Measurements from ENCODE around the gene MUC6. TPM values are rescaled to one million over a fixed set of nuclear protein-coding genes. Genes with fewer than 3 reads are reported as not detected.
"Not testable (repeated sequence)": the region's sequence is repeated elsewhere in the genome, so short reads cannot be mapped to it uniquely, and the experiment has no call there.

The MUC6 gene
- total RNA-seq, 1 donor, result under 0.01 TPM

DNA sequence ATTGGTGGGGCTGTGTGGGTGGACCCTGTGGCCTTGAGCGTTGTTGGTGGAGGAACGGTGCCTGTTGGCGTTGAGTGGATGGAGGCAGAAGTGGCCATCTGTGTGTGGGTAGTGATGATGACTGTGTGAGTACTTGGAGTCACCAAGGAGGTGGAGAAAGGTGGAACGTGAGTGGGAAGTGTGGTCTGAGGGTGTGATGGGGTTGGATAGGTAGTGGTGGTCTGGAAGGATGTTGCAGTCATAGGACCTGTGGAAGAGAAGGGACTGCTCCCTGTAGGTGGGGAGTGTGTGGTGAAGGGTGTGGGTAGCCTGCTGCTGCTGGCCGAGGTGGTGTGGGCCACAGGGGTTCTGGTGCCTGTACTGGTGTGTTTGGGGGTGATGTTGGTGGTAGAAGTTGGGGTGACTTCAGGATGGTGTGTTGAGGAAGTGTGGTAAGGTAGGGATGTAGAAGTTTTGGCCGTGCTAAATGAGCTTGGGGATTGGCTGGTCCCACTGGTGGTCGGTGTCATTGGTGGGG lies 19.9 kb downstream of the MUC6 start:
- H3K4me3 ChIP-seq (ENCODE audit: low read length); H3K9me3 ChIP-seq (ENCODE audit: low read depth, low read length); H3K27me3 ChIP-seq (ENCODE audit: insufficient read depth, low read length); H3K4me1 ChIP-seq (ENCODE audit: insufficient read depth, low read length): not testable (repeated sequence)

DNA sequence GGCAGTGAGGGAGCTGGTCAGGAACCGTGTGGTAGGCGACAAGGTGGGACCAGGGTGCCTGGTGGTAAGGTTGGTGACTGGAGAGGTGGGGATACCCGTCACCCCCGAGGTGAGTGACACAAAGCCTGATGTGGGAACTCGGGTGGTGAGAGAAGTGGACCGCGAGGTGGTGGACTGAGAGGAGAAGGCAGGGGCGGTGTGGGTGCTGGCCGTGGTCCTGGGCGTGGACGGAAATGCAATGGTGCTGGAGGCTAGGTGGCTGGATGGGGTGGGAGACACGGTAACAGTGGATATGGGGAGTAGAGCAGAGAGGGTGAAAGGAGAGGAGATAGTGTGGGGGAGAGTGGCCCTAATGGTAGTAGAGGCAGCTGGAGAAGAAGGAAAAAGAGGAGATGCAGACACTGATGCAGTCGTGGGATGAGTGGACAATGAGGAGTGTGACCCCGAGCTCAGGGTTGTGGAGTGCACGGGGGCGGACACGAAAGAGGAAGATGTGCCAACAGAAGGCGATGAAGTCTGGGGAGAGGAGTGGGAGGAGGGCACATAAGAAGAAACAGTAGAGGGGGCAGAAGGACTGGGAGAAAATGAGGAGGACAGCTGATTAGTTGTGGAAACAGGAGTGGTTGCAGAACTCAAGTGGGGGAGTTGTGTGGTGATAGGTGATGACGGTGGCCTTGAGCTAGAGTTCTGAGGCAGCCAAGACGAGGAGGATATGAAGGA lies 20.5 kb downstream of the MUC6 start:
- no peak overlapping the region for H3K4me3 ChIP-seq (ENCODE audit: low read length)
- no peaks in the 10 kb centered on the region for H3K4me1 ChIP-seq (ENCODE audit: insufficient read depth, low read length)
- no peaks in the 10 kb centered on the region for H3K27me3 ChIP-seq (ENCODE audit: insufficient read depth, low read length)
- no peaks in the 10 kb centered on the region for H3K9me3 ChIP-seq (ENCODE audit: low read depth, low read length)

DNA sequence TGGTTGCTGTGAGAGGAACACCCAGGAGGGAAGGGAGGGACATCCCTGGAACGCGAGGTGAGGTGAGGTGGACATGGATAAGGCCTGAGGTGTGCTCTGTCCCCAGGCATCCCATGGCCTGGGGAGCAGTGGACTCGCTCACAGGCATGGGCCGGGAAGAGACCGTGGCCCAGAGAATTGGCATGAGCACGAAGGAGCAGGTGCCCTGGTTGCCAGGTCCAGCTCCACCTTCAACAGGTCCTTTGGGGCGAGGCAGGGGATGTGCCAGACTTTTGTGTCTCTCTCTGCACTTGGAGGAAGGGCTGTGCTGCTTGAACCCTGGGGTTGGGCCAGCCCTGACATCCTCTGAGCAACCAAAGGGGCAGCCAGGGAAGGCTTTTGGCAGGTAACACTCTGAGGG lies 21.5 kb downstream of the MUC6 start:
- Histone ChIP-seq H3K4me1 (ENCODE audit: insufficient read depth, low read length) (no peaks in the 10 kb centered on the region), H3K27me3 (ENCODE audit: insufficient read depth, low read length) (no peaks in the 10 kb centered on the region), H3K9me3 (ENCODE audit: low read depth, low read length) (no peaks in the 10 kb centered on the region), H3K4me3 (ENCODE audit: low read length) (no peak overlapping the region)

DNA sequence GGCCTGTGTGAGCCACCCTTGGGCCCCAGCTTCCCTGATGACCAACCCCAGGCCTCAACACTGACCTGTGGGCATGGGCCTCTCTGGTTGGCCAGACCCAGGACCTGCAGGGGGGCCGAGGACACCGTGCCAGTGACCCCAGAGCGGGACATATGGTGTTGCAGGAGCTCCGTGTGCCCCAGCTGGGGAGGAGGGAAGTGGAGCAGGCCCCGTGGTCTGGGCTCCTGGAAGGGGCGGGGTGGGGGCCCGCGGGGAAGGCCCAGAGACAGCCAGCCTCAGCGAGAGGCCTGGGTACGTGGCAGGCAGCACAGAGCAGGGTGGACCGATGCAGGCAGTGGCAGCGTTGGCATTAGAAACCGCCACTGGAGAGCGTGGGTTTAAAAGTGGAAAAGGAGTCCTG lies 22.2 kb downstream of the MUC6 start:
- no peaks in the 10 kb centered on the region for H3K27me3 ChIP-seq (ENCODE audit: insufficient read depth, low read length)
- H3K9me3 ChIP-seq (ENCODE audit: low read depth, low read length), result no peaks in the 10 kb centered on the region

DNA sequence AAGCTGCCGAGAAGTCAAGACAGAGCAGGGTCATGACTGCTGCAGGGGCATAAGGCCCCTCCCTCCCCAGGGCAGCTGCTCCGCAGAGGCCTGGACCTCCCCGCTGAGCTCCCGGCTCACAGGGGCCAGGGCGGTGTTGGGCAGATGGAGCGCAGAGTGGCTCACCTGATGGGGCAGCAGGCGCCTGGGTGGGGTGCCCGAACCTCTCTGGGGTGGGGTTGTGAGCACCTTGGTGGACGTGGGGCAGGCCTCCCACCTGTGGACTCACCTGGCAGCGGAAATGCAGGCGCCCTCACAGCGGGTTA lies 22.9 kb downstream of the MUC6 start:
- H3K9me3 ChIP-seq (ENCODE audit: low read depth, low read length), result no peaks in the 10 kb centered on the region
- no peak overlapping the region for H3K4me3 ChIP-seq (ENCODE audit: low read length)
- no peaks in the 10 kb centered on the region for H3K27me3 ChIP-seq (ENCODE audit: insufficient read depth, low read length)
- H3K4me1 ChIP-seq (ENCODE audit: insufficient read depth, low read length), result no peaks in the 10 kb centered on the region

More for the DNA sequence above, 22.2 kb downstream of the MUC6 start:
- H3K4me3 ChIP-seq (ENCODE audit: low read length), result no peak overlapping the region
- no peaks in the 10 kb centered on the region for H3K4me1 ChIP-seq (ENCODE audit: insufficient read depth, low read length)

DNA sequence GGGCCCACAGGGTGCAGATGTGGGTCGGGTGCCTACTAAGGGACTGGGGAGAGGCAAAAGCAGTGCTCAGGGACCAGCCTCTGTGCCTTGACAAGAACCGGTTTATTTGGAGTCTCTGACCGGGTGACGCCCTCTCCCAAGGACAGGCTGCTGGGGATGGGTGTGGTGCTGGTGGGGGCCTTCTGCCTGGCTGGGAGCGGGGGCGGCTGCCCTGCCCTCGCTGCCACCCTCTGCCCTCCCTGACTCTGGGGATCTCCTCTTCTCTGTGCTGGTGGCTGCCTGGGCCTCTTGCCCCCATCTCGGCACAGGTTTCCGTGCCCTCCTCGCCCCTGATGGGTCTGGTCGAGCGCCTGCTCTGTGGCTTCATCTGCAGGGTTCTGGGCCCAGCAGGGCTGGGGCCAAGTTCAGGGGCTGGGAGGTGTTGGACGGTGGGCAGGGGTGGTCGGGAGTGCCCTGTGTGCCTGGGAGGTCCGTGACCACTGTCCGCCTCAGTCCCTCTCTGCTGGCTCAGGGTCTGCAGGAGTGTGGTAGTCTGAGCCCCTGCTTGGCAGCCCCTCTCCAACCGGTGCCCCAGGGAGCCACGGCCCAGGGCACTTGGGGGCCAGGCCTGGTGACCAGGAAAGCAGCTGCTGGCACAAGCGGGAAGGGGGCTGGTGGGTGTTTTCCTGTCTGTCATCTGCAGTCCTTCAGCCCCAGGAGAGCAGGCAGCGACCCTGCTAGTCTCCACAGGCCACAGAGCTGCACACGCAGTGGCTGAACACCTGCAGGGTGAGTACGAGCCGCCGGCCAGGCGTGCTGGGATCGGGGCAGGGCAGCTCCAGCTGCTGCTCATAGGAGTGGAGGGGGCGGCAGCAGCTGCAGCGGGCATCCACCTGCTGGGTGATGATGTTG lies 23.5 kb downstream of the MUC6 start:
- H3K4me1 ChIP-seq (ENCODE audit: insufficient read depth, low read length), result no peaks in the 10 kb centered on the region
- H3K9me3 ChIP-seq (ENCODE audit: low read depth, low read length), result no peaks in the 10 kb centered on the region
- H3K4me3 ChIP-seq (ENCODE audit: low read length), result no peak overlapping the region
- H3K27me3 ChIP-seq (ENCODE audit: insufficient read depth, low read length), result no peaks in the 10 kb centered on the region

DNA sequence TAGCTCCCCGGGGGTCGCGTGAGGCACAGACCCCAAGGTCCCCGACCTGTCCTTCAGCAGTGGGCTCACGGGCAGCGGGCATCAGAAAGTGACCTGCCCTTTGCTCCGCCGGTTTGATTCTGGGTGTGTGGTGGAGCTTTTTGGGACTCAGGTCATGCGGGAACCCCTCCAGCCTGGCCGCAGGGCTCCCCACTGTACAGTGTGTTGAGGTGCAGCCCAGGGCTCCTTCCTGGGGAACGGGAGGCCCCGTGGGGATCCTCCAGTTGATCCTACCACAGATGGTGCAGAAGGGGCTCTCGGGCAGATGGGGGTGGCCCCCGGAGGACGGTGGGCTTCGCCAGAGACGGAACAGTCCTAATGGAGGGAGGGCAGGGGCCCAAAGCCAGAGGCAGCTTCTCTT lies 24.2 kb downstream of the MUC6 start:
- Histone ChIP-seq H3K27me3 (ENCODE audit: insufficient read depth, low read length) (no peaks in the 10 kb centered on the region), H3K4me3 (ENCODE audit: low read length) (no peak overlapping the region), H3K9me3 (ENCODE audit: low read depth, low read length) (no peaks in the 10 kb centered on the region), H3K4me1 (ENCODE audit: insufficient read depth, low read length) (no peaks in the 10 kb centered on the region)

DNA sequence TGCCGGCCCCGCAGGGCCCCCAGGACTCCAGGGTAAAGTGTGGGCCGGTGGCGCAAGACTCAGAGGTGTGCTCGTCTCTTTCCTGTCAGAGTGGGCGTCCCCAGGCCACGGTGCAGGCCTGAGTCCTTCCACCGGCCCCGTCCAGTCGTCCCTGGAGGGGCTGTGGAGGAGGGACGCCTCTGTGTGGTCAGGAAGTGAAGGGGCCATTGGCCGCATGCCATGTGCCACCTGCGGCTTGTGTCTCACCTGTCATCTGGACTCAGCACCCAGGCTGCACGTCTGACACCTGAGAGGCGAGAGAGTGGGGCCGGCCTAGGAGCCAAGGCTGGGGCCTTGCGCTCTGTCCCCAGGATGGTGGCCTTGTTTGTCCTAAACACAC lies 25.2 kb downstream of the MUC6 start:
- Histone ChIP-seq H3K4me3 (ENCODE audit: low read length) (no peak overlapping the region), H3K4me1 (ENCODE audit: insufficient read depth, low read length) (no peaks in the 10 kb centered on the region), H3K9me3 (ENCODE audit: low read depth, low read length) (no peaks in the 10 kb centered on the region), H3K27me3 (ENCODE audit: insufficient read depth, low read length) (no peaks in the 10 kb centered on the region)

DNA sequence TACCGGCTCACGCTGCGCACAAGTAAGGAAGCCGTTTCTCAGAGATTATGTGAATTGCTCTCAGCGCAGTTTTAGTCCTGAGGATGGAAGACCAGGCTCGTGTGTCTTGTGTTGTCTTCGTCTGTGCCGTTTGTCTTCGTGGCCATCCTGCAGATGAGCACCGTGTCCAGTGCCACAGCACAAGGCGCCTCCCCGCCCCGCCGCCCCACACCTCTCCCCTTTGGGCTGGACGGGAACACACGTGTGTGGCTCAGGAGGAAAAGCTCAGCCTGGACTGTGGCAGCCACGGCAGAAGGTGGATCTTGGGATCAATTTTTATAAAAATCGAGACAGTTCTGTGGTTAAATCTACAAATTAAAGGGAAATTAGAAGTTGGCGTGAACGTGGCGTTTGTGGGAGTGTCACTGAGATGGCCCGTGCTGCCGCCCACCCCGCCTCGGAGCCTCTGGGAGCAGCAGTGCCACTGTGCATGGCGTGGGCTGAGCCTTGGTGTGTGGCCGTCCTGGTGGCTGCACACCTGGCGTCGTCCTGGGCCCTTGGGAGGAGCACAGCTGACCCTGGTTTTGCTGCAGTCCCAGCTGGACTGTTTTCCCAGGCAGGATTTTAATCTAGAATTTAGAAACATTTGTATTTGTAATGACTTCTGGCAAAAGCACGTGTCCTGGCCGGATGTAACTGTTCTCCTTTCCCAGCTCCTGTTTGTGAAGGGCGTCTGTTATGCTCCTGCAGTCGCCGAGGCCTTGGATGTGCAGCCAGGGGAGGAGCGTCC lies 25.8 kb downstream of the MUC6 start:
- Histone ChIP-seq H3K27me3 (ENCODE audit: insufficient read depth, low read length) (no peaks in the 10 kb centered on the region), H3K4me3 (ENCODE audit: low read length) (no peak overlapping the region), H3K9me3 (ENCODE audit: low read depth, low read length) (no peaks in the 10 kb centered on the region), H3K4me1 (ENCODE audit: insufficient read depth, low read length) (no peaks in the 10 kb centered on the region)

DNA sequence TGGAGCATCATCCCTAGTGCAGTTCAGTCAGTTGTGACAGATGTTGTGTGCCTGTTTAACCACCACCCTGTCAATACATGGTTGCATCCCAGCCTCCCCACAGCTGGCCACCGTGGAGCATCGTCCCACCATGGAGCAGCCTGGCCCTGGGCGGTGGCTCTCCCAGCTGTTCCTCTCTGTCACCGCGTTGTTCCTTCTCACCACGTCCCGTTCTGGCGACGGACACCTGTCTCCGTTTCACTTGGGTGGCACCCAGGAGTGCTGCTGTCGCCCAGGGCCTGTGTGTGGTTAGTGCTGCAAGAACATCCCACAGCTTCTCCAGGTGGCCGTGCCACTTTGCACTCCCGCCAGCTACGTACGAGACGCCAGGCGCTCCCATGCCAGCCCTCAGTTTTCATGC lies 26.5 kb downstream of the MUC6 start:
- no peaks in the 10 kb centered on the region for H3K9me3 ChIP-seq (ENCODE audit: low read depth, low read length)
- no peaks in the 10 kb centered on the region for H3K4me1 ChIP-seq (ENCODE audit: insufficient read depth, low read length)

DNA sequence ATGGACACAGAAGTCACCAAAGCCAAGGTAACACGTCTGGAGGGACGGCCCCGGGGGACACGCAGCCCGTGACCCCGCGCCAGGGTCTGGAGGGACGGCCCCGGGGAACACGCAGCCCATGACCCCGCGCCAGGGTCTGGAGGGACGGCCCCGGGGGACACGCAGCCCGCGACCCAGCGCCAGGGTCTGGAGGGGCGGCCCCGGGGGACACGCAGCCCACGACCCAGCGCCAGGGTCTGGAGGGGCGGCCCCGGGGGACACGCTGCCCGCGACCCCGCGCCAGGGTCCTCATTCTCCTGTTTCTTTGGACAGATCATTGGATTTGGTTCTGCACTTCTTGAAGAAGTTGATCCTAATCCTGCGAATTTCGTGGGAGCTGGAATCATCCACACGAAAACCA lies 27.1 kb downstream of the MUC6 start:
- H3K27me3 ChIP-seq (ENCODE audit: insufficient read depth, low read length), result no peaks in the 10 kb centered on the region

More for the DNA sequence above, 26.5 kb downstream of the MUC6 start:
- no peak overlapping the region for H3K4me3 ChIP-seq (ENCODE audit: low read length)
- H3K27me3 ChIP-seq (ENCODE audit: insufficient read depth, low read length), result no peaks in the 10 kb centered on the region

DNA sequence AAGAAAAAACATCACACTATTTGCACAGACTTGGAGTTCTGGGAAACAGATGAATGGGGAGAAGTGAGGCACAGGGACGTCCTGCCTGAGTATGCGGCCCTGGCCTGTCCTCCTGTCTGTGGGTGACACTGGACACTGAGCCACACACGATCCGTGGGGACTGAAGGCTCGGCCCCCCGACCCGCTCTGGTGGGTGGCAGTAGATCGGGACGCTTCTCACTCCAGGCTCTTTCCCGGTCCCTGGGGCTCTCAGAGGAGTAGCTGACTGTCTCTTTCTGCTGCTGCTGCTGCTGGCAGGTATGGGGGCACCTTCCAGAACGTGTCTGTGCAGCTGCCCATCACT lies 27.7 kb downstream of the MUC6 start:
- Histone ChIP-seq H3K4me3 (ENCODE audit: low read length) (no peak overlapping the region), H3K4me1 (ENCODE audit: insufficient read depth, low read length) (no peaks in the 10 kb centered on the region), H3K27me3 (ENCODE audit: insufficient read depth, low read length) (no peaks in the 10 kb centered on the region), H3K9me3 (ENCODE audit: low read depth, low read length) (no peaks in the 10 kb centered on the region)

More for the DNA sequence above, 27.1 kb downstream of the MUC6 start:
- no peaks in the 10 kb centered on the region for H3K4me1 ChIP-seq (ENCODE audit: insufficient read depth, low read length)
- H3K9me3 ChIP-seq (ENCODE audit: low read depth, low read length), result no peaks in the 10 kb centered on the region
- no peak overlapping the region for H3K4me3 ChIP-seq (ENCODE audit: low read length)

DNA sequence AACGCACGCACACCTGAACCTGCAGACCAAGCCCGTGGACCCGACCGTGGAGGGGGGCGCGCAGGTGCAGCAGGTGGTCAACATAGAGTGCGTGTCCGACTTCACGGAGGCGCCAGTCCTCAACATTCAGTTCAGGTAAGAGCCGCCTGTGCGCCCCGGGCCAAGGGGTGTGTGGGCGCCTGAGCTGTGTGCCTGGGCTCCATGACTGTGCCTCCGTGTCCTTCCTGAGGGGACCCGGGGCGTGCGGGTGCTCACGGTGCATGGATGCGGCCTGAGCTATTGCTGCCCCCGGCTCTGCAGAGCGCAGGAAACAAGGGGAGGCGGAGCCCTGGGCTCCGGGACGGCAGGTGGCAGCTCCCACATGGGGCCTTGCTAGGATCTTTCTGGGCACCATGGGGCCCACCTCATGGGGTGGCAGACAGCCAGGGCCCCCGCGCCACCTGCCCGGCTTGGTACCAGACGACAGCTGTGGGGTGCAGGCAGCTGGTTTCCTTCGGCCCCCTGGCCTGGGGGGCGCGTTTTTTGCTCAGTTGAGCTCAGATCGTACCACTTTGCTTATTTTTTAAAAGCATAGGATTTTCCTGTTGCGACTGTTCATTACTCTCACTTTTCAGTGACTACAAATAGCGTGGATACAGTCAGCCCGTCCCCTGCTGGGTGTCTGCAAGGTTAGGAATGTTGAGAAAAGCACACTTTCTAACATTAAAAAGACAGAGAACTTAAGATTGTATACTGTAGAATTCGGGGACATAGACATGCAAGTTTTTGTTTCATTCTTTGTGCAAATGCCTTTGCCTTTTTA lies 28.3 kb downstream of the MUC6 start:
- no peaks in the 10 kb centered on the region for H3K4me1 ChIP-seq (ENCODE audit: insufficient read depth, low read length)
- no peak overlapping the region for H3K4me3 ChIP-seq (ENCODE audit: low read length)
- H3K9me3 ChIP-seq (ENCODE audit: low read depth, low read length), result no peaks in the 10 kb centered on the region
- no peaks in the 10 kb centered on the region for H3K27me3 ChIP-seq (ENCODE audit: insufficient read depth, low read length)

DNA sequence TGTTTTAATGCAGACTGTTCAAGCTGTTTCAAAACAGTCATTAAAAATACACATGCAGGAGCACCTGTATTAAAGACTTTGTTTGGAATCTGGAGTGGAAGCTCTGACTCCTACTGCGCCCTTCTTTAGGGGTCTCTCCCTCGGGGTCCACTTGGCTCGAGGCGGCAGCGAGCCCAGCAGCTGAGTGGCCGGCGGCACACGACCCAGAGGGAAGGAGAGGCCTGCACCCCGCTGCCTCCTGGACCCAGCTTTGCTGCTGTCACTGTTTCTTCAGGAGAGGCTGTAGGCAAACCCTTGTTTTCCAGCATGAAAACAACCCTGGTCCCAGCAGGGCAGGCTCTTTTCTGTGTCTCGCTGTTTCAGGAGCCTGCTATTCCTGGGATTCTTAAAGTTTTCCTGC lies 29.2 kb downstream of the MUC6 start:
- no peaks in the 10 kb centered on the region for H3K4me1 ChIP-seq (ENCODE audit: insufficient read depth, low read length)
- H3K27me3 ChIP-seq (ENCODE audit: insufficient read depth, low read length), result no peaks in the 10 kb centered on the region
- H3K4me3 ChIP-seq (ENCODE audit: low read length), result no peak overlapping the region
- no peaks in the 10 kb centered on the region for H3K9me3 ChIP-seq (ENCODE audit: low read depth, low read length)

All from mononuclear cell (primary cell).